Thyroid gland (tissue), 4 donors: Measurements from ENCODE around the gene EMC6.

Source experiments
- POLR2A ChIP-seq, 2 donors: fragments of 450-650 bp; IDR thresholded peaks; one replicate each; pipeline ENCODE4 v1.6.1; 2017; ENCODE audit warnings: antibody characterized with exemption in 2 of 2, mild to moderate bottlenecking in 2 of 2, moderate library complexity in 1 of 2
- TF ChIP-seq, protein P1 (sequence below), 6 experiments: fragments of 200-600 bp in 3 of 6; fragments of 450-650 bp in 3 of 6; sonication (generic) in 3 of 6; IDR thresholded peaks; one replicate each; pipeline ENCODE4 v1.5.1; 2016 to 2019; ENCODE audit warnings: antibody characterized with exemption in 6 of 6, mild to moderate bottlenecking in 2 of 6, inconsistent platforms in 1 of 6, moderate library complexity in 1 of 6

DNA sequence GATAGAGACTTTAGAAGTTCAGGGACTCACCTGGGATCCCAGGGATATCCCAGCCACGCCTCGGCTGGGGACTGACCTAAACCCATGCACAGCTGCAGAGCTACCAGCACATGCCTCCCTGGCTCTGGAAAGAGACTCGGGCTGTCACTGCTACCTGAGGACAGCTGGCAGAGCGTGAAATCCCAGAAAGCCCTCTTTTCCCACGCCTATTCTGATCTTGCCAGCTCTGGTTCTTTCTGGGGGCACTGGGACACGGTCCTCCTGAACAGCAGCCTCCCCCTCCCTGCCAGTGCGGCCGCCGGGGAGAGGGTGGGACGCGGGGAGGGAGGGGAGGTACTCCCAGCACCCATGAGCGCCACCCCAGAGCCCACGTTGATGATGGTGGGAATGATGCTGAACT is 16.6 kb downstream of the EMC6 start:
- no peak for TF ChIP-seq POLR2A (IDR thresholded peaks at IDR 0.05)
- TF ChIP-seq, protein P1, sequence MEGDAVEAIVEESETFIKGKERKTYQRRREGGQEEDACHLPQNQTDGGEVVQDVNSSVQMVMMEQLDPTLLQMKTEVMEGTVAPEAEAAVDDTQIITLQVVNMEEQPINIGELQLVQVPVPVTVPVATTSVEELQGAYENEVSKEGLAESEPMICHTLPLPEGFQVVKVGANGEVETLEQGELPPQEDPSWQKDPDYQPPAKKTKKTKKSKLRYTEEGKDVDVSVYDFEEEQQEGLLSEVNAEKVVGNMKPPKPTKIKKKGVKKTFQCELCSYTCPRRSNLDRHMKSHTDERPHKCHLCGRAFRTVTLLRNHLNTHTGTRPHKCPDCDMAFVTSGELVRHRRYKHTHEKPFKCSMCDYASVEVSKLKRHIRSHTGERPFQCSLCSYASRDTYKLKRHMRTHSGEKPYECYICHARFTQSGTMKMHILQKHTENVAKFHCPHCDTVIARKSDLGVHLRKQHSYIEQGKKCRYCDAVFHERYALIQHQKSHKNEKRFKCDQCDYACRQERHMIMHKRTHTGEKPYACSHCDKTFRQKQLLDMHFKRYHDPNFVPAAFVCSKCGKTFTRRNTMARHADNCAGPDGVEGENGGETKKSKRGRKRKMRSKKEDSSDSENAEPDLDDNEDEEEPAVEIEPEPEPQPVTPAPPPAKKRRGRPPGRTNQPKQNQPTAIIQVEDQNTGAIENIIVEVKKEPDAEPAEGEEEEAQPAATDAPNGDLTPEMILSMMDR (IDR thresholded peaks at IDR 0.05): no peak
